ENCODE results near the gene ANKRD28. TPM values are rescaled to one million over a fixed set of nuclear protein-coding genes. Genes with fewer than 3 reads are reported as not detected.

Gene ANKRD28
- total RNA-seq, 4 donors from 2014 or later: 97.1 to 121 (median 105) TPM

GRCh38 chr3:15634671-15635070 is 163.1 kb downstream of the ANKRD28 start:
- H3K27me3 ChIP-seq: no peaks in the 10 kb centered on the region
- peaks cover 62 to 64% of the 10 kb centered on the region in 2 donors for H3K4me1 ChIP-seq
- no peak for DNase-seq
- H3K4me3 ChIP-seq: no peak overlapping the region
- H3K9me3 ChIP-seq: no peaks in the 10 kb centered on the region
- H3K27ac ChIP-seq: peak overlapping the region; percentile 77 to 90 (median 84)
- ATAC-seq: no peak
- no peak for TF ChIP-seq POLR2A (IDR thresholded peaks at IDR 0.05)
- no peak for TF ChIP-seq CTCF (IDR thresholded peaks at IDR 0.05 in 4 of 5, conservative IDR thresholded peaks at IDR 0.05 in 1 of 5)
- intact Hi-C loops (cut with DNase I; ENCODE audit: low total_unique reads) (loop anchor here (5.0 to 10.0 kb wide), 5 partner anchors 32 to 543 kb away; partner anchors contain the start of genes BTD and HACL1), in situ Hi-C loops (cut with MboI; ENCODE audit: low sequenced_read_pairs in 4 of 4) (loop anchor here (5.0 to 25.0 kb wide), 4 partner anchors 178 to 610 kb away; no protein-coding TSS in a partner anchor)
- no peaks in the 10 kb centered on the region for H3K36me3 ChIP-seq

- Histone ChIP-seq H3K4me3 (no peak overlapping the region), H3K27me3 (no peaks in the 10 kb centered on the region), H3K9me3 (no peaks in the 10 kb centered on the region), H3K36me3 (no peaks in the 10 kb centered on the region), H3K4me1 (peaks cover 61 to 64% of the 10 kb centered on the region in 2 donors), H3K27ac (peak overlapping the region; percentile 77 to 90 (median 84))
- ATAC-seq: no peak
- peak; percentile 39 to 48 for DNase-seq
- in situ Hi-C loops (cut with MboI; ENCODE audit: low sequenced_read_pairs in 4 of 4) (loop anchor here (5.0 to 25.0 kb wide), 4 partner anchors 178 to 611 kb away; no protein-coding TSS in a partner anchor), intact Hi-C loops (cut with DNase I; ENCODE audit: low total_unique reads) (loop anchor here (5.0 to 10.0 kb wide), 3 partner anchors 228 to 543 kb away; no protein-coding TSS in a partner anchor)
- no peak for TF ChIP-seq POLR2A (IDR thresholded peaks at IDR 0.05)
- no peak for TF ChIP-seq CTCF (IDR thresholded peaks at IDR 0.05 in 4 of 5, conservative IDR thresholded peaks at IDR 0.05 in 1 of 5)
Measured at GRCh38 chr3:15633766-15634598, 163.8 kb downstream of the ANKRD28 start.

GRCh38 chr3:15633159-15633558 is 164.6 kb downstream of the ANKRD28 start:
- in situ Hi-C loops (cut with MboI; ENCODE audit: low sequenced_read_pairs in 4 of 4): loop anchor here (5.0 to 25.0 kb wide), 4 partner anchors 179 to 612 kb away; no protein-coding TSS in a partner anchor
- Histone ChIP-seq H3K4me3 (no peak overlapping the region), H3K4me1 (peaks cover 53 to 57% of the 10 kb centered on the region in 2 donors), H3K27ac (peak overlapping the region; percentile 77 to 90 (median 84)), H3K9me3 (no peaks in the 10 kb centered on the region), H3K27me3 (no peaks in the 10 kb centered on the region), H3K36me3 (no peaks in the 10 kb centered on the region)
- ATAC-seq (no peak), DNase-seq (no peak)
- TF ChIP-seq POLR2A (IDR thresholded peaks at IDR 0.05) (no peak), CTCF (IDR thresholded peaks at IDR 0.05 in 4 of 5, conservative IDR thresholded peaks at IDR 0.05 in 1 of 5) (no peak)
- intact Hi-C loops (cut with DNase I; ENCODE audit: low total_unique reads): loop anchor here (5.0 to 10.0 kb wide), 3 partner anchors 229 to 544 kb away; no protein-coding TSS in a partner anchor

- Histone ChIP-seq H3K9me3 (no peaks in the 10 kb centered on the region), H3K4me3 (no peak overlapping the region), H3K27ac (peak overlapping the region; percentile 77 to 90 (median 84)), H3K36me3 (no peaks in the 10 kb centered on the region), H3K4me1 (peaks cover 45 to 47% of the 10 kb centered on the region in 2 donors), H3K27me3 (no peaks in the 10 kb centered on the region)
- in situ Hi-C loops (cut with MboI; ENCODE audit: low sequenced_read_pairs in 4 of 4): loop anchor here (5.0 to 25.0 kb wide), 4 partner anchors 180 to 613 kb away; no protein-coding TSS in a partner anchor
- TF ChIP-seq CTCF (IDR thresholded peaks at IDR 0.05 in 4 of 5, conservative IDR thresholded peaks at IDR 0.05 in 1 of 5) (no peak), POLR2A (IDR thresholded peaks at IDR 0.05) (no peak)
- intact Hi-C loops (cut with DNase I; ENCODE audit: low total_unique reads): loop anchor here (5.0 to 10.0 kb wide), 3 partner anchors 230 to 545 kb away; no protein-coding TSS in a partner anchor
- no peak for ATAC-seq
- DNase-seq: no peak
Measured at GRCh38 chr3:15632212-15632580, 165.6 kb downstream of the ANKRD28 start.

Data from gastrocnemius medialis (tissue), 4 donors.